Ovary (tissue), 3 donors: ENCODE results near the gene CELF4.

Experiments
- CTCF ChIP-seq, 3 donors: fragments of 450-650 bp in 2 of 3; fragments of 200-600 bp in 1 of 3; IDR thresholded peaks; one replicate each; pipeline versions ENCODE4 v1.5.1 to v1.8.0; 2016 to 2022; ENCODE audit warnings: antibody characterized with exemption in 3 of 3, mild to moderate bottlenecking in 1 of 3
- EP300 ChIP-seq: sonication (generic); formaldehyde crosslinking; IDR thresholded peaks from one replicate; pipeline ENCODE4 v1.6.1; 2017; ENCODE audit warnings: antibody characterized with exemption
- POLR2A ChIP-seq: fragments of 450-650 bp; IDR thresholded peaks from one replicate; pipeline ENCODE4 v1.6.1; 2017; ENCODE audit warnings: antibody characterized with exemption, mild to moderate bottlenecking, moderate library complexity
- donor health status: DM: no; HTN: no; CAD: no.

- TF ChIP-seq CTCF (IDR thresholded peaks at IDR 0.05) (no peak), POLR2A (no peak), EP300 (no peak)
Measured at GRCh38 chr18:37383846-37384595, 181.6 kb downstream of the CELF4 start.
